HG03342 (cell line): ENCODE measurements around the gene KIF2C.
"Not testable (repeated sequence)": the region's sequence is repeated elsewhere in the genome, so short reads cannot be mapped to it uniquely, and the experiment has no call there.

Experiments
- ATAC-seq: cut with Tn5 transposase; IDR thresholded peaks from one replicate; pipeline ENCODE4 v1.9.1; 2021; ENCODE audit warnings: mild to moderate bottlenecking, moderate library complexity; ENCODE audit not compliant: unreplicated experiment

The KIF2C gene

DNA sequence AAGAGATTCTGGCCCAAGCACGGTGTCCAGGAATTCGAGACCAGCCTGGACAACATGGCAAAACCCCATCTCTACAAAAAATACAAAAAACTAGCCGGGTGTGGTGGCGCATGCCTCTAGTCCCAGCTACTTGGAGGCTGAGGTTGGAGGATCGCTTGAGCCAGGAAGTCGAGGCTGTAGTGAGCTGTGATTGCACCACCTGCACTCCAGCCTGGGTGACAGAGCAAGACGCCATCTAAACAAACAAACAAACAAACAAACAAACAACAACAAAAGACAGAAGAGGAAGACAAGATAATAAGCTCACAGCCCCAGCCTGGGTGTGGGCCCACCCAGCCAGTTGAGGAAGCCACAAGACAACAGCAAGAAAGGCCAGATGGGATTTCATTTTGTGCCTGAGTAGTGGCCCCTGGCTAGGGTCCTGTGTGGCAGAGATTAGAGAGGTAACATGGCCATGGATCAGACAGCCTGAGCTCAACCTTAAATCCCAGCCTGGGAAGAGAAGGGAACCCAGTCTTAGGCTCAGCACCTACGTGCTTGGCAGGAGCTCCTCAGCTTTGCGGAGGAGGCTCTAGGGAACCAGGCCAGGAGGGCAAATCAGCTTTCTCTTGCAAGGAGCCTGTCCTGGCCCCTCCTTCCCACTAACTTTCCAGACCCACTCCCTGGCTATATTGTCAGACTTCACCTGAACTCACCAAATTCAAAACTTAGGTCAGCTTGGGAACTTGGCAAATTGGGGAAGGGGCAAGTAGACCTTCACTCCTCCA, 53.3 kb downstream of the KIF2C start:
- ATAC-seq = no peak

DNA sequence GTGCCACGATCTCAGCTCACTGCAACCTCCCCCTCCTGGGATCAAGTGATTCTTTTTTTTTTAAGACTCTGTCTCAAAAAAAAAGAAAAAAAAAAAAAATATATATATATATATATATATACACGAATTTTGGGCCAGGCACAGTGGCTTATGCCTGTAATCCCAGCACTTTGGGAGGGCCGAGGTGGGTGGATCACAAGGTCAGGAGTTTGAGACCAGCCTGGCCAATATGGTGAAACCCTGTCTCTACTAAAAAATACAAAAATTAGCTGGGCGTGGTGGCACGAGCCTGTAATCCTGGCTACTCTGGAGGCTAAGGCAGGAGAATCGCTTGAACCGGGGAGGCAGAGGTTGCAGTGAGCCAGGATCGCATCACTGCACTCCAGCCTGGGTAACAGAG, 58.2 kb downstream of the KIF2C start:
- ATAC-seq = not testable (repeated sequence)

DNA sequence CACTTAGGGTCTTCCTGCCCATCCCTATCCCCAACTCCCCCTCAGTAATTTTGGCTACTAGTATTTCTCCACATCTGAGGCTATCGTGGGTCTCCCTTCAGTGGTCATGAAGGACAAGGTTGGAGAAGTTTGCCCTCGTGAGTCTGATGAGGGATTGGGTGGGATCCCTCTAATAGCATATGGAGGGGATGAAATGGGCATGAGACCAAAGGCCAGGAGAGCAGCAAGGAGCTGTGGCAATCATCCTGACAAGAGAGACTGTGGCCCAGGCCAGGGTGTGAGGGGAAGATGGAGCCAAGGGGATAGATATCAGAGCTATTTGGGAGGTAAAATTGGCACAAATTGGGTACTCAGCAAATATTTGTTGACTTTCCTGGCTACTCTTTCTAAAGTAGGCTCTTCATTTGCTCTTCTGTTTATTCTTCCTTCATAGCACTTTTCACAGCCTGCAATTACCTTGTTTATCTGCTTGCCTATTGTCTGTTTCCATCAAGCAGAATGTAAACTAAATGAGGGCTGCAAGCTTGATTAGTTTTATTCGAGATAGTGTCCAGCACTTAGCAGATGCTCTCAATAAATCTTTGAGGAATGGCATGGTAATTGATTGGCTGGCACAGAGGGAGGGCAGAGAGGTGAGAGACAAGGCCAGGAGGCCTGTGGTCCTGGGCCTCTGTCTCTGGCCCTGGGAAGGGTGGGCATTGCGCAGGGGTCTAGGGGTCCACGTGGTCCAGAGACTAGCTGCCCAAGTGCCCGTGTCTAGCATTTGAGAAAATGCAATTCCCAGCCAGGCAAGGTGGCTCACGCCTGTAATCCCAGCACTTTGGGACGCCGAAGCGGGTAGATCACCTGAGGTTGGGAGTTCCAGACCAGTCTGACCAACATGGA, 59.1 kb downstream of the KIF2C start:
- ATAC-seq = no peak

DNA sequence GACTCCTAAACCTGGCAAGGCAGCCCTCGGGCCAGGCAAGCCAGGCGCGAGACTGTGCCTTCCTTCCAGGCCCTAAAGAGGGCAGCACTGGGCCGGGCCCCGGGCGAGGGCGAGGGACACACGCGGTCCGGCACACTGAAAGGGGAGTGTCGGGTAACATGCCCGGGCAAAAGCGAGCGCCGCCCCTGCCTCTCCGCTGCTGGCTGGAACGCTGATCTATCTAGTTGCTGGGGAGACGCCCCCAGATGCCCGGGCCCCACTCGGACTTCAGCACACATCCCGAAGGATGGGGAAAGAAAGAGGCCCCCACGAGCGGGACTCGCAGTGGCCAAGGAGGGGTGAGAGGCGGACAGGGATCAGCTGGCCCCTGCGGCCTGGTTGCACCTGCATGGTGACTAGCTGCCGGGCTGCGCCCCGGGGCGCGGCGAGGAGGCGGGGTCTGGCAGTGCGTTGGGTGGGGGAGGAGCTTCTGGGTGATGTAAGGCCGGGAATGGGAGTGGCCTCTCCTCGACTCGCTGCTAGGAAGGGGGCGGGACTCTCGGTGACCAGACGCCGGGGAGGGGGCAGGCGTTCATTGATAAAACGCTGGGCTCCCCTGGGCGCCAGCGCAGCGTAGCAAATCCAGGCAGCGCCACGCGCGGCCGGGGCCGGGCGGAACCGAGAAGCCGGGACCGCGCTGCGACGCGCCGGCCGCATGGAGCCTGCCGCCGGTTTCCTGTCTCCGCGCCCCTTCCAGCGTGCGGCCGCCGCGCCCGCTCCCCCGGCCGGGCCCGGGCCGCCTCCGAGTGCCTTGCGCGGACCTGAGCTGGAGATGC, 60.3 kb downstream of the KIF2C start, which contains the start of gene PLK3:
TSS of gene PLK3 (plus strand) at position 608 of the 815 bp plus-strand sequence. CDS start at position 695, 87 bp downstream.
- ATAC-seq = peak; percentile 77

DNA sequence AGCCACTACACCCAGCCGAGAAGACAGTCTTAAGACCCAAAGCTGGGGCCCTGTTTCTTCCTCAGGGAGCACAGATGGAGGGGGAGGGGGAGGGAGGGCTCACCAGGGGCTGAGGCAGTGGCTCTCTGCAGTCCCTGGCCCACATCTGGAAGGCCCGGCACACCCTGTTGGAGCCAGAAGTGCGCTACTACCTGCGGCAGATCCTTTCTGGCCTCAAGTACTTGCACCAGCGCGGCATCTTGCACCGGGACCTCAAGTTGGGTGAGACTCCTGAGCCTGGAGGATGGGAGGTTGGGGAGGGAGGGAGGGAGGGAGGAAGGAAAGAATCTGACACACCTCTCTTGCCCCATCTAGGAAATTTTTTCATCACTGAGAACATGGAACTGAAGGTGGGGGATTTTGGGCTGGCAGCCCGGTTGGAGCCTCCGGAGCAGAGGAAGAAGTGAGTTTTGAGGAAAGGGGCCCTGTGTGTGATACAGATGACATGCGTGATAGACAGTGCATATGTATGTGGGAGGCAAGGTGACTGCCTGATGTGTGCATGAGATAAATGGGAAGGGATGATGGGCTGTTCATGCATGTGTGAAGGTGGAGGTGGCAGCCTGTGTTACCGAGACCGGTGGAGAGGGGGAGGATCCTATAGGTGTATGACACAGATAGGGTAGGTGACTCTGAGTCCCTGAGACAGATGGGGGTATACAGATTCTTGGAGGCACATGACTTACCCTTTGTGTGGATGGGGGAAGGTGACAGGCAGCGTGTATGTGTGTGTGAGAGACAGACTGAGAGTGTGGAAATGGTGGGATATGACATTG, 62.1 kb downstream of the KIF2C start:
- no peak for ATAC-seq

DNA sequence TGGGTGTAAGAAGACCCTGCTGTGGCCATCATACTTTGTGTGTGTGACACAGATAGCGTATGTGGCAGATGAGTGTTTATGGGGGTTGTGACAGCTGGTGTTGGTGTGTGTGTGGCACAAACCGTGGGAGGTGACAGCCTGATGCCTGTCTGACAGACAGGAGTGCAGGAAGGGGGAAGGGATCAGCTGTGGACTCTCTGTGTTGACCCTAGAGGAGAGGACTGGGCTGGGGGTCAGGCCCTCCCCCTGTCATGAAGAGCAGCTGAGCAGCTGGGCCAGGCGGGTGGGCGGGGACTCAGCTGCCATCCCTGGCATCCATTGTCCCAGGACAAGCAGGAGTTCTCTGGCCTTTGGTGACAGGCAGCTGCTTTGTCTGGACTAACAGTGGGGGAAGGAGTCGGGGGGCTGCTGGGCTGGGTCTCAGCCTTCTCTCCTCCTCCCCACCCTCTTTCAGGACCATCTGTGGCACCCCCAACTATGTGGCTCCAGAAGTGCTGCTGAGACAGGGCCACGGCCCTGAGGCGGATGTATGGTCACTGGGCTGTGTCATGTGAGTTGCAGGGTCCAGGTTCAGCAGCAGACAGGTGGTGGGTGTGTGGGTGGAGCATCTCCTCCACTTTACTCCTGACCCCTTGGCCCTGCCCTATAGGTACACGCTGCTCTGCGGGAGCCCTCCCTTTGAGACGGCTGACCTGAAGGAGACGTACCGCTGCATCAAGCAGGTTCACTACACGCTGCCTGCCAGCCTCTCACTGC, 62.8 kb downstream of the KIF2C start:
- no peak for ATAC-seq

DNA sequence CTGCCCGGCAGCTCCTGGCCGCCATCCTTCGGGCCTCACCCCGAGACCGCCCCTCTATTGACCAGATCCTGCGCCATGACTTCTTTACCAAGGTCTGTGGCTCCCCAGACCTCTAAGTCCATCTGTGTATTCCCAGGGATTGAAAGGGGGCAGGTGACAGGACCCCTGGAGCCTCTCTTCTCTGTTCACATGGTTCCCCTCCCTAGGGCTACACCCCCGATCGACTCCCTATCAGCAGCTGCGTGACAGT, 63.4 kb downstream of the KIF2C start:
- ATAC-seq = no peak

DNA sequence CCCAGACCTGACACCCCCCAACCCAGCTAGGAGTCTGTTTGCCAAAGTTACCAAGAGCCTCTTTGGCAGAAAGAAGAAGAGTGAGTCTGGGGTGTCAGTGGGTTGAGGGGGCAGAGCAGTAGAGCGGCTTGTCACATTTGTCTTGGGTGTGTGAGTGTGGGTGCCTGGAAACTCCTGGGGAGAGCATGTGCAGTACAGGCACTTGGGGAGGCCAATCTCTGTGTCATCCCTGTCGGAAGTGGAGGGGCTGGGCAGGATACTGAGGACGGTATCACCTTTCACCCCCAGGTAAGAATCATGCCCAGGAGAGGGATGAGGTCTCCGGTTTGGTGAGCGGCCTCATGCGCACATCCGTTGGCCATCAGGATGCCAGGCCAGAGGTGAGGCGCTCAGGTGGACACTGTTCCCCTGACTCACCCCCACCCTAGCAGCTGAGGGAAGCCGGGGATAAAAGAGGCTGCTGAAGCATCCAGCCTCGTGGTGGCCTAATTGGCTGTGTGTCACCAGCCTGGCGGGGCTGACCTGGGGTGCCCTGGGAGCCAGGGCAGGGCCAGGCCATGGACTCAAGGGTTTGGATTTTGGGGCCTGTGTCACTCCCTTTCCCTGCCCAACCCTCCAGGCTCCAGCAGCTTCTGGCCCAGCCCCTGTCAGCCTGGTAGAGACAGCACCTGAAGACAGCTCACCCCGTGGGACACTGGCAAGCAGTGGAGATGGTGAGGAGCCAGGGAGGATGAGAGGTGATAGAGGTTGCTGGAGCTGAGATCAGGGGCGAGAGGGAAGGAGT, 63.9 kb downstream of the KIF2C start:
- ATAC-seq = no peak

DNA sequence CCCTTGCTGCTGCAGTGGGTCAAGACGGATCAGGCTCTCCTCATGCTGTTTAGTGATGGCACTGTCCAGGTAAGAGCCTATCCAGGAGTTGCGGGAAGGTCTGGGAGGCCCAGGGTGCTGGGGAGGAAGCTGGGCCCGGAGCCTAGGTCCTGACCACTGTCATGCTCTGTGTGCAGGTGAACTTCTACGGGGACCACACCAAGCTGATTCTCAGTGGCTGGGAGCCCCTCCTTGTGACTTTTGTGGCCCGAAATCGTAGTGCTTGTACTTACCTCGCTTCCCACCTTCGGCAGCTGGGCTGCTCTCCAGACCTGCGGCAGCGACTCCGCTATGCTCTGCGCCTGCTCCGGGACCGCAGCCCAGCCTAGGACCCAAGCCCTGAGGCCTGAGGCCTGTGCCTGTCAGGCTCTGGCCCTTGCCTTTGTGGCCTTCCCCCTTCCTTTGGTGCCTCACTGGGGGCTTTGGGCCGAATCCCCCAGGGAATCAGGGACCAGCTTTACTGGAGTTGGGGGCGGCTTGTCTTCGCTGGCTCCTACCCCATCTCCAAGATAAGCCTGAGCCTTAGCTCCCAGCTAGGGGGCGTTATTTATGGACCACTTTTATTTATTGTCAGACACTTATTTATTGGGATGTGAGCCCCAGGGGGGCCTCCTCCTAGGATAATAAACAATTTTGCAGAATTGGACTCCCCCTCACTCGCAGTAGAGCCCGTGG, 65.8 kb downstream of the KIF2C start:
- no peak for ATAC-seq

DNA sequence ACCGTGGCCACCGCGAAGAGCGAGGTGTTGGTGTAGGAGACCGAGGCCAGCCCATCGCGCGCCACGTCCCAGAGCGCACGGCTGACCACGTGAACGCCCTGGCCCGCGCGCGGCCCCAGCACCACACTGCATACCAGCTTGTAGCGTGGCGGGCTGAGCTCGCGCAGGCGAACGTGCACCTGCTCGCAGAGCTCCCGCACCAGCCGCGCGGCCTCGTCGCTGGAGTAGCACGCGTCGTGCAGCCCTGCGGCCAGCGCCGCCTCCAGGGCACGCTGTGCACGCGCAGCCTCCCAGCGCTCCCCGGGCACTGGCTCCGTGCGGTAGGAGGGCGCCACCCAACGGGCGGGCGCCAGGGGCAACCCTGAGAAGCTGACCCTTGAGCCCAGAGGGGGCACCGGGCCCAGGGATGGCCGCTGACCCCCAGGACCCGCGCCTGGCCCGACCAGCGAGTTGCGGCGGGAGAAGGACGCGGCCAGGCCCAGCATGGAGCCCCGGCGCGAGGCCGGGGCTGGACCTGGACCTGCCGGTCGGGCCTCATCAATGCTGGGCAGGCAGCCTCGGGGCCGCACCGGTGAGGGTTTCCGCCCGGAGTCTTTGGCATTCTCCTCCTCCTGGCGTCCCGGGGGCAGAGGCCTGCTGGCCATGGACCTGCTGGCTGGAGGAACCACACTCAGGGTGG, 66.5 kb downstream of the KIF2C start:
- no peak for ATAC-seq

DNA sequence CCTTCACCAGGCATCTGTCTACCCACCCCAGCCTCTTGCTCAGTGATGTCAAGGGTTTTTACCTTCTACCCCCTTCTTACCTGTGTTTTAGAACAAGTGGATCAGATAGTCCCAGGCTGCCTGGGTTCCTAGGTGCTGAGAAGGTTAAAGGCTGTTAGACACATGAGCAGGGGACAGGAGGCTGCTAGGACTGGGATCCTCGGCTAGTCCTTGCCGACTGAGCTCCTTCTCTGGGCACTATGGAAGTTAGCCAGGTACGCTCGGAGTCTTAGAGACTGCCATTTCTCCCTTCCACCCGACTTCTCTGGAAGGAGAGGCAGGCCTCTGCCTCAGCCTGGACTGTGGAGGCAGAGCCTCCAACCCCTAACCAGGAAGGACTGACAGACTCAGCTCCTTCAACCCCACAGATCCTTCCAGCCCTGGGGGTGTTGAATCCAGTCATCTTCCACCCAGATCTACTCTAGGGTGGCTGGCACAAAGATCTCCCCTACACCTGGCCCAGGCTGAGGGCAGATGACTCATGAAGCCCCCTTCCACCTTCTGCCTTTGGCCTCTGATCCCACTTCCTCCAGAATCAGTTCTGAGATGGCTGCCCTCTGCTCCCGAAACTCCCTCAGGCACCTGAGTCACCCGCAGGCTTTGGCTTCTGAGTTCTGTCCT, 67.2 kb downstream of the KIF2C start, which contains the start of gene DYNLT4:
TSS of gene DYNLT4 (minus strand) at position 648 of the 660 bp plus-strand sequence. CDS start 683 bp downstream, outside the sequence.
- peak; percentile 2 for ATAC-seq

DNA sequence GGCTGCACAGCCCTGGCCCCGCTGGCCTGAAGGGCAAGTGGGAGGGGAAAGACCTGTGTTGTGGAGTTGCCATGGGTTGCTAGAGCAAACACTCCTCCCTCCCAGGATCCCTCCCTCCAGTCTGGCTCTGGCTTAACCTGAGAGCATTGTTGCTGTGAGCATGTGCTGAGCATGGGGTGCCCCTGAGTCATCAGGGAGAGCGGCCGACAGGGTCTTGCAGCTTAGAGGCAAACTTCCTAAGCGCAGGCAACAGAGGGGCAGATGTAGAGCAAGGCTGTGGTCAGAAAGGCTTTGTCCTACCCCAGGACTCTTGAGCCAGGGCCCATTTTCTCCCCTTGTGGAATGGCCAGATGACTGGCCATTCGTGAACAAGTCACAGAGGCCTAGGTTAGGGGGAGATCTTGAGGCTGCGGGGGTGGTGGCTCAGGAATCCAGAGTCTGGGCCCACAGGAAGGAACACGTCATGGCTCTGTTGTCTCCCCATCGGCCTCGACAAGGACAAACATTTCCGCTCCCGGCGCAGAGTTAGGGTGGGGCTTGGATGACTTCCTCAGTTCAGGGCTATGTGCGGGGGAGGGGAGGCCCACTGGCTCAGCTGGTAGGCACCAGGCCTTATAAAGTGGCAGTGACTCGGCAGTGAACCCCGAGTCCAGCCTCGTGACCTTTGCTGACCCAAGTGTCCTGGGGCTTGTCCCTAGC, 67.9 kb downstream of the KIF2C start:
- ATAC-seq = peak; percentile 40

DNA sequence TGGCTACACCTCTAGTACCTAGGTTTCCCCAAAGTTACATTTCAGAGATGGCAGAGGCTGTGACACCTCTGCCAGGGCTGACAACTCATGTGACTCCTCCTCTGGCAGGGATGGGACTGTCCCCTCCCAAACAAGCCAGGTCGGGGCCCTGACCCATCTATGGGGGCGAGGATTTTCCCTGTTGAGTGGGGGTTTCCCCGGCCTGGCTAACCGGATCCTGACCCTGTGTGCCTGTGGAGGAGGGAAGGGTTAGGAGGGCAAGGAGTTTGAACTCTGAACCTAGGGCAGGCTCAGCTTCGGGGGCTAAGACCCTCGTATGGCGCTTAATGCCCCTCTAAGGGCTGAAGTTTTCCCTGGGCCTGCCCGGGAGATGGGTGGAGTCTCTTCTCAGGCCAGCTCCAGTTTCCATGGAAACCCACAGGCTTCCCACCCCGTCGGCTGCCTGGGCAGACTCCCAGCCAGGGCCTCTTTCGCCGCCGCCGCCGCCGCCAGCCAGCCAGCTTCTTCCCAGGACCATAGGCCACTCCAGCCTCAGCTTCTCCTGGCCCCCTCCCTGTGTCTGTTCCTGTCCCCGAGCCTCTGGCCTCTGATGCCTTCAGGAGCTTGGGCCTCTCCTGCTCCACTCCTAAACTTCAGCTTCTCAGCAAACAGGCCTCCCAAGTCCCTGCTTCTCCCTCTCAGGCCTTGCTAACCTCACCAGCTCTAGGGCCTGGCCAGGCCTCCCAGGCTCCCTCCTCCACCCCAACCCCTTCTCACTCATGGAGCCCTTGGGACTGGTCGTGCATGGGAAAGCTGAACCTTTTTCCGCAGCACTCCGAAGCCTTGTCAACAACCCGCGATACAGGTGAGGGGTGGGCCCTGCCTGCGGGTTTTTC, 68.7 kb downstream of the KIF2C start, which contains the start of gene BTBD19:
TSS of gene BTBD19 (plus strand) at position 461 of the 875 bp plus-strand sequence. CDS start at position 759, 298 bp downstream.
- no peak for ATAC-seq

DNA sequence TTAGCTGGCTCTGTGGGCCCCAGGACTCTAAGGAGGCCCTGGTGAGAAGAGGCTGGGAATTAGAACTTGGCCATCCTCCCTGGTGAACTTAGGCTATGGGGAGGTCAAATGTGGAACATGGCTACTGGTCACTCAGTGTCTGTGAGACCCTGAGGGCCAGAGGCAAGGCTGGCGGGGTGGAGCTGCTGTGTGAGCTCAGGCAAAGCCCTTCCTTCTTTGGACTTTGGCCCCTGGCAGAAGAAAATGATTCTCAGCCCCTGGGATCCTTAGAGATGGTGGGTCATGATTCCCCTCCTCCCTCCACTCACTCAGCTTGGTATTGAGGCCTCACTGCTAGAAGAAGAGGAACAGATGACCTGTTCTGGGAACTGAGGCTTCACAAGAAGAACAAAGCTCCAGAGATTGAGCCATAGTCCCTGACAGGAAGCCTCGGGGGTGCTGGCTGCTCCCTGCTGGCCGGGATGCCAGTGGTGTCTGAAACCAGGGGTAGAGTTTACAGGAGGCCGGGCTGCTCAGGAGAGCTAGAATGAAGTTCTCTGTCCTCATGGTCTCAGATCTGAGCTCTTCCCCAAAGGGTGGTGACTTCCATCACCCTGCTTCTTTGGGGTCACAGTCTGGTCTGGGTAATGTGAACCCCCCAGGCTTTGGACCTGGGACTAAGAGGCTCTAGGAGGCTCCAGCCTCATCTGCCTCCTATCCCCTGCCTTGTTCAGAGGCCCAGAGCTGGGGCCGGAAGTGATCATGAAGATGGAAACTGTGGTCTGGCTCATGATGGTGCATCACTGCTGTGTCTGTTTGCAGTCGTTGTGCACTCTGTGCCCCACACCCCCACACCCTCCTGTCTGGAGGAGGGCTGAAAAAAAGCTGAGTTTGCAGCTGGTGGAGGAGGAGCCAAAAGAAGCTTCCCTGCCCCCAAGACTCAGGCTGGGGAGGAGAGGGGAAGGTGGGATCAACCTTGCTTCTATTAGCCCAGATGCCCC, 69.6 kb downstream of the KIF2C start:
- peak; percentile 47 for ATAC-seq
